ENCODE measurements around the gene SMIM20. TPM values are rescaled to one million over a fixed set of nuclear protein-coding genes. Genes with fewer than 3 reads are reported as not detected.
A peak's percentile ranks its signal among the peaks of the same experiment; 100 is the strongest.

Gene SMIM20
- total and polyA plus RNA-seq, 10 donors = 15.7 to 61.0 (median 21.4) TPM

GRCh38 chr4:25966171-25966570 is 52.2 kb downstream of the SMIM20 start:
- 88 to 94% (median 92%) methylated on average over 3 of the region's 3 CpGs for WGBS, 5 donors
- H3K9me3 ChIP-seq = no peaks in the 10 kb centered on the region
- H3K4me1 ChIP-seq = peaks cover 3 to 30% (median 21%) of the 10 kb centered on the region in 6 donors
- no peak overlapping the region for H3K4me3 ChIP-seq
- no peak for DNase-seq
- H3K27me3 ChIP-seq (replicated peaks in 1 of 7) = no peaks in the 10 kb centered on the region
- no peak for TF ChIP-seq POLR2AphosphoS5 (IDR thresholded peaks at IDR 0.05)
- no peak for TF ChIP-seq CTCF (IDR thresholded peaks at IDR 0.05 in 8 of 11, conservative IDR thresholded peaks at IDR 0.05 in 3 of 11)
- TF ChIP-seq POLR2A (IDR thresholded peaks at IDR 0.05) = no peak
- H3K36me3 ChIP-seq = no peaks in the 10 kb centered on the region
- H3K27ac ChIP-seq = no peak overlapping the region
- intact Hi-C loops (cut with DNase I; ENCODE audit: low total_unique reads) = no loop called here

GRCh38 chr4:25969374-25970155 is 55.5 kb downstream of the SMIM20 start:
- TF ChIP-seq CTCF (IDR thresholded peaks at IDR 0.05 in 8 of 11, conservative IDR thresholded peaks at IDR 0.05 in 3 of 11) (no peak), POLR2A (IDR thresholded peaks at IDR 0.05) (no peak), POLR2AphosphoS5 (IDR thresholded peaks at IDR 0.05) (no peak)
- peaks cover 3 to 30% (median 21%) of the 10 kb centered on the region in 6 donors for H3K4me1 ChIP-seq
- no peak for DNase-seq
- no peaks in the 10 kb centered on the region for H3K9me3 ChIP-seq
- peak overlapping the region in 2 of 8 donors; percentile 46 to 53 for H3K27ac ChIP-seq
- no peaks in the 10 kb centered on the region for H3K36me3 ChIP-seq
- H3K27me3 ChIP-seq (replicated peaks in 1 of 7) = no peaks in the 10 kb centered on the region
- H3K4me3 ChIP-seq = peak overlapping the region in 1 of 8 donors; percentile 22
- intact Hi-C loops (cut with DNase I; ENCODE audit: low total_unique reads) = no loop called here
- WGBS, 5 donors = 60 to 68% (median 64%) methylated on average over 13 of the region's 13 CpGs

GRCh38 chr4:25970226-25970675 is 56.2 kb downstream of the SMIM20 start:
- DNase-seq = no peak
- Histone ChIP-seq H3K27me3 (replicated peaks in 1 of 7) (no peaks in the 10 kb centered on the region), H3K9me3 (no peaks in the 10 kb centered on the region), H3K27ac (peak overlapping the region in 2 of 8 donors; percentile 46 to 53), H3K4me1 (peaks cover 3 to 30% (median 21%) of the 10 kb centered on the region in 6 donors), H3K4me3 (peak overlapping the region in 1 of 8 donors; percentile 22), H3K36me3 (no peaks in the 10 kb centered on the region)
- intact Hi-C loops (cut with DNase I; ENCODE audit: low total_unique reads) = no loop called here
- TF ChIP-seq CTCF (IDR thresholded peaks at IDR 0.05 in 8 of 11, conservative IDR thresholded peaks at IDR 0.05 in 3 of 11) = no peak
- peak in 1 of 3 donors; percentile 17 for TF ChIP-seq POLR2AphosphoS5 (IDR thresholded peaks at IDR 0.05)
- 21 to 40% (median 25%) methylated on average over 6 to 13 of the region's 13 CpGs for WGBS, 5 donors

GRCh38 chr4:25970691-25971432 is 56.8 kb downstream of the SMIM20 start:
- Histone ChIP-seq H3K4me1 (peaks cover 3 to 30% (median 21%) of the 10 kb centered on the region in 6 donors), H3K36me3 (no peaks in the 10 kb centered on the region), H3K4me3 (no peak overlapping the region), H3K27me3 (replicated peaks in 1 of 7) (no peaks in the 10 kb centered on the region), H3K27ac (peak overlapping the region in 2 of 8 donors; percentile 46 to 53), H3K9me3 (no peaks in the 10 kb centered on the region)
- intact Hi-C loops (cut with DNase I; ENCODE audit: low total_unique reads) = no loop called here
- DNase-seq = no peak
- 84 to 100% (median 91%) methylated on average over 4 to 6 of the region's 6 CpGs for WGBS, 5 donors
- TF ChIP-seq CTCF (IDR thresholded peaks at IDR 0.05 in 8 of 11, conservative IDR thresholded peaks at IDR 0.05 in 3 of 11) (no peak), POLR2A (IDR thresholded peaks at IDR 0.05) (no peak), POLR2AphosphoS5 (IDR thresholded peaks at IDR 0.05) (no peak)

All from spleen (tissue), 11 donors.